Sigmoid colon (tissue), 4 donors: ENCODE results near the gene VWA3B.

Experiments
- EP300 ChIP-seq, 4 donors: sonication (generic); formaldehyde crosslinking; IDR thresholded peaks; one replicate each; pipeline ENCODE4 v1.6.1; 2017; ENCODE audit warnings: antibody characterized with exemption in 4 of 4
- POLR2A ChIP-seq, 2 donors: fragments of 450-650 bp; IDR thresholded peaks; one replicate each; pipeline ENCODE4 v1.6.1; 2016; ENCODE audit warnings: antibody characterized with exemption in 2 of 2, mild to moderate bottlenecking in 2 of 2, moderate library complexity in 2 of 2
- TF ChIP-seq, protein P1 (sequence below), 4 experiments: fragments of 450-650 bp in 3 of 4; fragments of 200-600 bp in 1 of 4; IDR thresholded peaks; one replicate each; pipeline ENCODE4 v1.5.1; 2016 to 2019; ENCODE audit warnings: antibody characterized with exemption in 4 of 4, mild to moderate bottlenecking in 3 of 4, moderate library complexity in 2 of 4

DNA sequence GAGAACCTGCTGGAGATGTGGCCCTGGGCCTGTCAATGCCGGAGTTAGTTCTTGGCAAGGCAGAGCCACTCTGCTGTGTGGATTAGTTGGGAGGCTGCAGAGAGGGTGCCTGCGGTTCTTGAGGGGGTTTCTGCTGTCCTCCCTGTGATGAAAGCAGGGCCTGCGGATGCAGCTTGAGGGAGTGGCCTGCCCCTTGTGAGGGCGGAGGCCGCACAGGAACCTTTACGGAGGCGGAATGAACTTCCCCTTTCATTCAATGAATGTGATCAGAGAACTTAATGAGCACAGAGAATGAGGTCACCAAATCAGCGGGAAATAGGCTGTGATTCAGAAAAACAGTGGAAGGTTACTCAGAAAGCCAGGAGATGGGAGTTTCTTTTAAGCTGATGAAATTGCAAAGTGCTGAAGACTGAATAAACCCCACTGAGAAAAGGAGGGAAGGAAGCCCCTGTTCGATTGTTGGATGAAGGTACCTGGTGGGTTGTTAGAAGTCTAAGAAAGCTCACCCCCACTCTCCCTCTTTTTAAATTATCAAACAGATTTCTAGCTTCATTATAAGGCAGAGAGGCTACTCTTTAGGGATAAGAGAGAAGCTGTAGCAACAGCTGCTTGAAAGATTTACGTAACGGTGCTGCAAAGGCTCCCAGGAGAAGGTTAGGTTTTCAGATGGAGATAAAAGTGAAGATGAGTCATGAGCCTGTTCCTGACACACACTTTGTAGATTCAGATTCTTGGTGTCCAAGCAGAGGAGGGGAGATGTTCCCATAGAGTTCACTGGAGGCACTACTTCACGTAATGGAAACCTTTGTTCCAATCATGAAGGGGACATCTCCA is 47.4 kb downstream of the VWA3B start:
- TF ChIP-seq POLR2A (IDR thresholded peaks at IDR 0.05) (no peak), EP300 (IDR thresholded peaks at IDR 0.05) (no peak)
- TF ChIP-seq, protein P1, sequence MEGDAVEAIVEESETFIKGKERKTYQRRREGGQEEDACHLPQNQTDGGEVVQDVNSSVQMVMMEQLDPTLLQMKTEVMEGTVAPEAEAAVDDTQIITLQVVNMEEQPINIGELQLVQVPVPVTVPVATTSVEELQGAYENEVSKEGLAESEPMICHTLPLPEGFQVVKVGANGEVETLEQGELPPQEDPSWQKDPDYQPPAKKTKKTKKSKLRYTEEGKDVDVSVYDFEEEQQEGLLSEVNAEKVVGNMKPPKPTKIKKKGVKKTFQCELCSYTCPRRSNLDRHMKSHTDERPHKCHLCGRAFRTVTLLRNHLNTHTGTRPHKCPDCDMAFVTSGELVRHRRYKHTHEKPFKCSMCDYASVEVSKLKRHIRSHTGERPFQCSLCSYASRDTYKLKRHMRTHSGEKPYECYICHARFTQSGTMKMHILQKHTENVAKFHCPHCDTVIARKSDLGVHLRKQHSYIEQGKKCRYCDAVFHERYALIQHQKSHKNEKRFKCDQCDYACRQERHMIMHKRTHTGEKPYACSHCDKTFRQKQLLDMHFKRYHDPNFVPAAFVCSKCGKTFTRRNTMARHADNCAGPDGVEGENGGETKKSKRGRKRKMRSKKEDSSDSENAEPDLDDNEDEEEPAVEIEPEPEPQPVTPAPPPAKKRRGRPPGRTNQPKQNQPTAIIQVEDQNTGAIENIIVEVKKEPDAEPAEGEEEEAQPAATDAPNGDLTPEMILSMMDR (IDR thresholded peaks at IDR 0.05): no peak
